NCI-H82 (cell line): Measurements from ENCODE around the gene RPS21.
A peak's percentile ranks its signal among the peaks of the same experiment; 100 is the strongest.
"Not testable (repeated sequence)": the region's sequence is repeated elsewhere in the genome, so short reads cannot be mapped to it uniquely, and the experiment has no call there.

ENCODE experiments used
- DNase-seq: peaks from one replicate; lab custom pipeline; 2025; lab: John Stamatoyannopoulos, UW

RPS21 gene

GRCh38 chr20:62365814-62366369 is 21.0 kb upstream of the RPS21 start:
- peak; percentile 61 for DNase-seq

DNA sequence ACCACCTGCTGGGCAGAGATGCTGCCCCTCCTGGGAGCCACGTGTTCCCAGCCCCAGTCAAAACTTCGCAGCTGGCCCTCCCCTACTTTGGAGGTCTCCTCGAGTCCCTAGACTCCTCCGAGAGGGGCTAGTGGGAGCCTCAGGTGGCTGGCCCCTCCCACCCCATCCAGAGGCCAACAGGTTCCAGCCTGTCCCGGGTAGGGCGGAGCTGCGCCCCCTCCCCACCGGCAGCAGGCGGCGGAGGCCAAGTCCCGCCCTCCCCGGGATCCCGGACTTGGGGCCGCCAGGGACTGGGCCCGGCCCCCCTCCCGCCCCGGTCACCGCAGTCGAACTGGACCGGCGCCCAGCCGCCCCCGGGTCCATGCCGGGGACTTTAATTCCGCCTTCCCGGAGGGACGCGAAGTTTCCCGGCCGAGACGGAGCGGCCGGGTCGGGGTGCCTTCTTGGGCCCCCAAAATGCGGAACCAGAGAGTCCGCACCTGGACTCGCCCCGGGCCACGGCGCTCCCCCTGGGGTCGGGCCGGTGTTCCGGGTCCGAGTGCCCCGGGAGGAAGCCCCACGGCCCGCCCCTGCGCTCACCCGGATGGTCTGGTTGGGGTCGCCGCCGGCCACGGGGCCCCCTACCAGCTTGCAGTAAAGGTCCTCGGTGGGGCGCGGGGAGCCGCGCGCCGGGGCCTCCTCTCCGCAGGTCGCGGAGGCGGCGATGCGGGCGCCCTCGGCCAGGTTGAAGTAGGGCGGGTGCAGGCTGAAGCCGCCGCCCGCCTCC is 20.4 kb upstream of the RPS21 start:
- DNase-seq: peak; percentile 73

- DNase-seq: peak; percentile 60
These were observed 19.7 kb upstream of the RPS21 start, which contains the start of gene LAMA5 for GRCh38 chr20:62367136-62367632. TSS of gene LAMA5 (minus strand) at chr20:62367312. CDS start at chr20:62367245, 67 bp downstream.

- peak; percentile 75 for DNase-seq
These were observed 19.1 kb upstream of the RPS21 start for GRCh38 chr20:62367633-62368391.

DNA sequence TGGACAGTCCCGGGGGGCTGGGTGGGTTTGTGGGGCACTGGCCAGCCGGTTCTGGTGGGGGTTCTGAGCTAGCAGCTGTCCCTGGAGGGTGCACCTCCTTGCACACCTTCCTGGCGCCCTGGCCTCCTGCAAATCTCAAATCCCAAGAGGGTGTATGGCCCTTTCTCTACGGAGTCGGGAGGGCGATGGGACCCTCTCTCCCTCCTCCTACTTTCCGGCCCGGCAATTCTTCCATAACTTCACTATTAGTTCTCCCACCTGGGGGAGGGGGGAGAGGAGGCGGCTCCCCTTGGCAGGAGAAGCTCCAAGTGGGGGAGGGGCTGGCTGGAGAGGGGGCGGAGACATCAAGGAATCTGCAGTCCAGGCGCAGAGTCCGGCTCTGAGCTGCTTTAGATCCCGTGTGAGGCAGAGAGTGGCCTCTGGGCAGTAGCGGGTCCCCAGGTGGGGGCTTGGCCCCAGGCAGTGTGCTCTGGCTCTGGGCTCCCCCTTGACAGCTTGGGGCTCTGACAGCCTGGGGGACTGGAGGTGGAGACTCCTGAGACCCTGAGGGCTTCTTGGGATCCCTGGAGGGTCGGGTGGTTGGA is 18.4 kb upstream of the RPS21 start:
- peak; percentile 66 for DNase-seq

- DNase-seq: peak; percentile 67
These were observed 17.7 kb upstream of the RPS21 start for GRCh38 chr20:62368976-62369814.

GRCh38 chr20:62369815-62370114 is 17.1 kb upstream of the RPS21 start:
- DNase-seq: no peak

DNA sequence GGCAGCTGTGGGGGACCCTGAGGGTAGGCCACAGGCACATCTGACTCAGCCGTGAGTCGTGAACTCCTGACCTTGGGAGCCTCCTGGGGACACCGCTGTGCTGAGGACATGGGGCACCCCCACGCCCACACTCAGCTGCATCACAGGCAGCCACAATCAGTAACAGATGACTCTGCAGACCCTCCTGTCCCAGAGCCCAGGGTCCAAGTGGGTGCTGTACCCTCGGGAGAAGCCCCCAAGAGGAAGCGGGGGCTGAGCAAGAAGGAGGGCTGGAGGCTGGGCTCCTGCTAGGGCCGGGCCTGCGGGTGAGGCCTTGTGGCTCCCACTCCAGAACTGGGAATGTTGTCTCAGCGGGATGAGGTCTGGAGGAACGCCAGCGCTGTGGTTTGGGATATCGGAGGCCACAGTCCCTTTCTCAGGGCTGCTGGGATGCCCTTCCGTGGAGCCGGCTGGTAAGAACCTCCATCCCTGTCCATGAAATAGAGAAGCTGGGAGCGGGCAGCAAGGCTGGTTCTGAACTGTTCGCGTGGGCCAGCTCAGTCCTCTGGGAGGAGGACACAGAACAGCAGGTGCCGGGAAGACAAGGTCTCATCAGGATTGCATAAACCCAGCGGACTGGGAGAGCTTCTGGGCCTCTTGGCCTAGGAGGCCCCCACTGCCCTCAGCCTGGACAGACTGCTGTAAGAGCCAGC is 16.6 kb upstream of the RPS21 start:
- no peak for DNase-seq

GRCh38 chr20:62370807-62371587 is 15.9 kb upstream of the RPS21 start:
- no peak for DNase-seq

DNA sequence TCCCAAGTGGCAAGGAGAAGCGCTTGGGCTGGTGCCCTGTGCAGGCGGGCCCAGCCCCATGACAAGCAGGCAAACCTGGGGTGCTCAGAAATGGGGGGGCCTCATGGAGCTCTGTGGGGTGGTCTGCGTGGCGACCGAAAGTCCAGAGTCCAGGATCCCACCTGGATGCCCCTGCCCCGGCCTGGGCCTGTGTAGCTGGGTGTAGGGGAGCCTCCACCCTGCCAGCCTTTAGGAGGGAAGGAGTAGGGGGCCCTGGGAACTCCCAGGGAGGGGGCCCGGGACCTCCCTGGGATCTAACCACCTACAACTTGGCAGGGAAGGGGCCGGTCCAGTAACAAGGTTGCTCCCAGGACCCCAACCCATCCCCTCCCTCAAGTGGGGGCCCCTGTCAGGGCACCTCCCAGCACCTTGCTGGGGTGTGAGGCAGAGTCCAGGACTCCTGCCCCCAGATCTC is 15.3 kb upstream of the RPS21 start:
- no peak for DNase-seq

GRCh38 chr20:62372042-62372993 is 14.6 kb upstream of the RPS21 start:
- DNase-seq: no peak

GRCh38 chr20:62373631-62374179 is 13.2 kb upstream of the RPS21 start:
- not testable (repeated sequence) for DNase-seq

DNA sequence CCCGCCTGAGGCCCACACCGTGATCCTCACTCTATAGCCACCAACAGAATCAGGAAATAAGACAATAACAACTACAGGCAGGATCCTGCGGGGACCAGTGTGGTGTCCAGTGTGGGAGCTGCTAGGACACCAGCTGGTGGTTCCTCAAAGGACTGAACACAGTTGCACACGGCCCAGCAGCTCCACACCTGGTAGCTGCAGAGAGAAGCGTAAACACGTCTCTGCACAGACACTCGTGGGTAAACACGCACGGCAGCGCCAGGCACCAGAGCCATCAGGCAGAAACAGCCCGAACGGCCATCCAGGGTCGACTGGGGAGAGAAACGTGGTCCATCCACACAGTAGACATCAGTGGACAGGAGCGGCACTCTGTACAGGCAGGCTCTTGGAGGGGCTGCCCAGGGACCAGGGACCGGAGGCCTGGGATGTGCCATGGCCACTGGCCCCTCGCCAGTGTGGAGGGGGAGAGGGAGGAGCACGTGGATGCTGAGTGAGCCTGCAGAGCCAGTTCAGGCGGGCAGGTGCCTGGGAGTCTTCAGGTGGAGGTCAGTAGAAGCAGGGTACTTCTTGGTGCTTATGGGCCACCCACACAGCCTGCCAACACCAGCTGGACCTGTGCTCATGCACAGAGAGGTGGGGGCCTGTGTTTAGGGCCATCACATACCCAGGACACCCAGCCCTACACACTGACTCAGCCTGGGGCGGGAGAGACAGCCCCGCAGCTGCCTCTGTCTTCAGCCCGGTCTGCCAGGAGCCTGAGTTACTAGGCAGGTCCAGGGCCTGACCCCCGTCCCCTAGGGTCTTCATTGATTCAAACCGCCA is 12.4 kb upstream of the RPS21 start:
- DNase-seq: no peak

DNA sequence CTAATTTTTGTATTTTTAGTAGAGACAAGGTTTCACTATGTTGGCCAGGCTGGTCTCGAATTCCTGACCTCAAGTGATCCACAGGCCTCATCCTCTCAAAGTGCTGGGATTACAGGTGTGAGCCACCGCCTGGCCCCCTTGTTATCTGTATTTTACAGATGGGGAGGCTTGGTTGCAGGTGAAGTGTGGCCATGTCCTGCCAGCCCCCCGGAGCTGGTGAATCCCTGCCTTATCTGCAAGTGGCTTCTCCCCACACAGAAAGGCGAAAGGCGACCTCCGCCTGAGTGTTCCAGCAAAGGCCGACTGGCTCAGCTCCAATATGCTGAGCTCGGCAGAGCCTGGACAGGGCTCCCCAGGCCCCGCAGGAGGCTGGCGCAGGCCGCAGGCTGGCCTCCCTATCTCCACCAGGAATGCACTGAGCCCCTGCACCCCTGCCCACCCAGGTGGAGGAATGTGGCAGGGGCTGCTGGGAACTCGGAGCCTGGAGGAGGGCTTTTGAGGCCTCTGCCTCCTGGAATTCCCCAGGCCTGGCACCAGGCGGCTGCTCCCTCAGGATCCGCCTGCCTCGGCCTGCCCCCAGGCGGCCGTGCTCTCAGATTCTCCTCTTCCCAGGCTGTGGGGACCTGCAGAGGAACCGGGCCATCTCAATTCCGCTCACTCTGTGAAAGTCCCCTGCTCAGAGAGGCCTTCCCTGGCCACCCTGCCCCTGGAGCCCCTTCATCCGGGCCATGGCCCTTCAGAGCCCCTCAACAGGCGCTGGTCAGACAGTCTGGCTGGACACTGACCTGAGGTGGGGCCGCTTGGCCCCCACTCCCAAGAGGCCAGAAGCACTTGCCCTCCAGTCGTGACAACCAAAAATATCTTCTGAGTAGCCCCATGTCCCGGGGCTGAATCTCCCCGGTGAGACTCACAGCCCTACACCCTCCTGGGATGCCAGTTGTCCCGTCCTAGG is 10.5 kb upstream of the RPS21 start:
- peak; percentile 52 for DNase-seq

- DNase-seq: no peak
These were observed 9.8 kb upstream of the RPS21 start for GRCh38 chr20:62377064-62377461.

DNA sequence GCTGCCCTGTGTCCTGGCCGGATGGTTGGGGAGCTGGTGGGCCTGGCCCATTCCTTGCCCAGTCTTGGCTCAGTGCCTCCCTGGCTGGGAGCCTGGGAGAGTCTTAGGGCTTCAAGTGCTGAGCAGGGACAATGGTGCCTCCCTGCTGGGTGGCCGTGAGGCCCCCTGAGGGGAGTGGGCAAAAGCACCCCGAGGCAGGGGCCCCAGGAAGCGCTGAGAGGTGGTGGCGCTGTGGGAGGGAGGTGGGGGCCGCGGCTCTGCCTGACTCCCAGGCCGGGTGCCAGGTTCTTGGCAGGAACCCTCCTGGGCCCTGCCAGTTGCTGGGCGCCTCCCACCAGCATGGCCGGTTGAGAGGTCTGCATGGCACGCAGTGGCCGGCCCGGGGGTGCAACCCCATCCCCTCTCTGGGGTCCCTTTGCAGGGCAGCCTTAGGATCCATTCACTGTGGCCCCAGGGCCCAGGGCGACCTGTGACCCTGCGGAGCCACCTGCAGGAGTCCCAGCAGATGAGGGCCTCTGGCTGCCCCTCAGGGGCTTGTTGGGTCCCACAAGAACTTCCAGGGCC is 9.2 kb upstream of the RPS21 start:
- DNase-seq: no peak
